ENCODE results near the gene BRD9.
"Not testable (repeated sequence)": the region's sequence is repeated elsewhere in the genome, so short reads cannot be mapped to it uniquely, and the experiment has no call there.

- not testable (repeated sequence) for TF ChIP-seq CTCF (IDR thresholded peaks at IDR 0.05); POLR2A (IDR thresholded peaks at IDR 0.05); EP300 (IDR thresholded peaks at IDR 0.05; ENCODE audit: low read depth)
Observed at GRCh38 chr5:929182-929581, 36.6 kb upstream of the BRD9 start.

Measured in transverse colon (tissue), 3 donors.